H9 (cell line): ENCODE results near the gene GLCE. TPM values are rescaled to one million over a fixed set of nuclear protein-coding genes. Genes with fewer than 3 reads are reported as not detected.

Experiments used
- DNase-seq: peaks from one replicate; pipeline ENCODE4 v3.0.0-alpha.2; 2017
- H2AFZ ChIP-seq: one replicate; pipeline ENCODE4 v1.6.1; 2013; ENCODE audit warnings: mild to moderate bottlenecking, low read length, control low read depth, moderate library complexity
- H2AK5ac ChIP-seq: 2 replicates; pipeline ENCODE4 v1.6.1; 2013; ENCODE audit warnings: low read length, control low read depth, mixed read lengths; ENCODE audit not compliant: insufficient read length
- H2BK120ac ChIP-seq: one replicate; pipeline ENCODE4 v1.6.1; 2013; ENCODE audit warnings: low read depth, mild to moderate bottlenecking, low read length, control low read depth, inconsistent platforms; ENCODE audit not compliant: poor library complexity, severe bottlenecking
- H2BK12ac ChIP-seq: 2 replicates; pipeline ENCODE4 v1.6.1; 2013; ENCODE audit warnings: low read length, control low read depth, mixed read lengths, low read depth; ENCODE audit not compliant: insufficient read length
- H2BK15ac ChIP-seq: 2 replicates; pipeline ENCODE4 v1.6.1; 2013; ENCODE audit warnings: low read depth, low read length, control low read depth
- H2BK20ac ChIP-seq: one replicate; pipeline ENCODE4 v1.6.1; 2013; ENCODE audit warnings: low read depth, mild to moderate bottlenecking, low read length, control low read depth, inconsistent platforms; ENCODE audit not compliant: poor library complexity, severe bottlenecking
- H2BK5ac ChIP-seq: 2 replicates; pipeline ENCODE4 v1.6.1; 2013; ENCODE audit warnings: low read length, control low read depth, mixed read lengths; ENCODE audit not compliant: insufficient read length
- H3K14ac ChIP-seq: 2 replicates; pipeline ENCODE4 v1.6.1; 2013; ENCODE audit warnings: low read length, control low read depth; ENCODE audit not compliant: insufficient read depth
- H3K18ac ChIP-seq: 2 replicates; pipeline ENCODE4 v1.6.1; 2013; ENCODE audit warnings: low read depth, mild to moderate bottlenecking, mixed read lengths, low read length, control low read depth; ENCODE audit not compliant: insufficient read length
- H3K23ac ChIP-seq: 2 replicates; pipeline ENCODE4 v1.6.1; 2013; ENCODE audit warnings: low read length, control low read depth, mixed read lengths, low read depth; ENCODE audit not compliant: insufficient read length
- H3K23me2 ChIP-seq: 2 replicates; pipeline ENCODE4 v1.6.1; 2013; ENCODE audit warnings: low read depth, mild to moderate bottlenecking, mixed read lengths, low read length, control low read depth; ENCODE audit not compliant: insufficient read length, poor library complexity, severe bottlenecking
- H3K27ac ChIP-seq: 2 replicates; pipeline ENCODE4 v1.5.1; 2013; ENCODE audit warnings: low read length, control low read depth, mixed read lengths, low read depth; ENCODE audit not compliant: insufficient read length
- H3K27me3 ChIP-seq: 2 replicates; pipeline ENCODE4 v1.6.1; 2013; ENCODE audit warnings: low read length, control low read depth, inconsistent platforms; ENCODE audit not compliant: insufficient read depth
- H3K4ac ChIP-seq: 2 replicates; pipeline ENCODE4 v1.6.1; 2013; ENCODE audit warnings: low read depth, mild to moderate bottlenecking, control low read depth, inconsistent platforms, low read length, moderate library complexity
- H3K4me1 ChIP-seq: 2 replicates; pipeline ENCODE4 v1.6.1; 2013; ENCODE audit warnings: low read length, control low read depth, inconsistent platforms; ENCODE audit not compliant: insufficient read depth
- H3K4me2 ChIP-seq: 2 replicates; pipeline ENCODE4 v1.6.1; 2013; ENCODE audit warnings: low read length, control low read depth, mixed read lengths; ENCODE audit not compliant: insufficient read length, insufficient read depth
- H3K56ac ChIP-seq: 2 replicates; pipeline ENCODE4 v1.6.1; 2013; ENCODE audit warnings: low read depth, mild to moderate bottlenecking, mixed read lengths, low read length, control low read depth; ENCODE audit not compliant: insufficient read length
- H3K79me1 ChIP-seq: 2 replicates; pipeline ENCODE4 v1.6.1; 2013; ENCODE audit warnings: low read depth, mild to moderate bottlenecking, moderate library complexity, low read length, control low read depth, inconsistent platforms; ENCODE audit not compliant: insufficient read depth, poor library complexity, severe bottlenecking
- H3K79me2 ChIP-seq: 2 replicates; pipeline ENCODE4 v1.6.1; 2013; ENCODE audit warnings: low read length, control low read depth, inconsistent platforms; ENCODE audit not compliant: insufficient read depth
- H3K9ac ChIP-seq: 2 replicates; pipeline ENCODE4 v1.6.1; 2013; ENCODE audit warnings: low read length, control low read depth, mixed read lengths; ENCODE audit not compliant: insufficient read length; ENCODE audit errors: extremely low read depth
- H3K9me3 ChIP-seq: one replicate; pipeline ENCODE4 v1.6.1; 2013; ENCODE audit warnings: low read depth, low read length, inconsistent platforms; ENCODE audit not compliant: control insufficient read depth
- H3T11ph ChIP-seq: one replicate; pipeline ENCODE4 v1.6.1; 2013; ENCODE audit warnings: mild to moderate bottlenecking, low read length, control low read depth, inconsistent platforms
- H4K20me1 ChIP-seq: one replicate; pipeline ENCODE4 v1.6.1; 2013; ENCODE audit not compliant: control insufficient read depth, insufficient read length, insufficient read depth
- H4K5ac ChIP-seq: 2 replicates; pipeline ENCODE4 v1.6.1; 2013; ENCODE audit warnings: low read depth, mild to moderate bottlenecking, mixed read lengths, low read length, control low read depth; ENCODE audit not compliant: insufficient read length
- H4K8ac ChIP-seq: replicated peaks from 2 replicates; pipeline ENCODE4 v1.6.1; 2013; ENCODE audit warnings: low read length, control low read depth, mixed read lengths, low read depth; ENCODE audit not compliant: insufficient read length
- H4K91ac ChIP-seq: 2 replicates; pipeline ENCODE4 v1.6.1; 2013; ENCODE audit warnings: low read depth, mild to moderate bottlenecking, moderate library complexity, mixed read lengths, low read length, control low read depth; ENCODE audit not compliant: insufficient read length
- H3K27ac Mint-ChIP-seq, 3 experiments: 2 replicates in 2 of 3; 3 replicates in 1 of 3; pipeline ENCODE4 v1.8.0; 2020 to 2021; ENCODE audit warnings: mixed read lengths in 3 of 3, mild to moderate bottlenecking in 1 of 3, moderate library complexity in 1 of 3
- H3K27me3 Mint-ChIP-seq: 2 replicates; pipeline ENCODE4 v1.8.0; 2021; ENCODE audit warnings: low read depth, mild to moderate bottlenecking, moderate library complexity, mixed read lengths
- H3K36me3 Mint-ChIP-seq, 3 experiments: 2 replicates in 2 of 3; 3 replicates in 1 of 3; pipeline ENCODE4 v1.8.0; 2020 to 2021; ENCODE audit warnings: low read depth in 3 of 3, mixed read lengths in 3 of 3; ENCODE audit not compliant: insufficient read depth in 1 of 3
- H3K4me1 Mint-ChIP-seq, 2 experiments: 2 replicates each; pipeline ENCODE4 v1.8.0; 2020; ENCODE audit warnings: mixed read lengths in 2 of 2
- H3K4me3 Mint-ChIP-seq, 2 experiments: 2 replicates in 1 of 2; 3 replicates in 1 of 2; pipeline ENCODE4 v1.8.0; 2020 to 2021; ENCODE audit warnings: mild to moderate bottlenecking in 2 of 2, mixed read lengths in 2 of 2, moderate library complexity in 1 of 2
- H3K9me3 Mint-ChIP-seq, 2 experiments: 2 replicates in 1 of 2; 3 replicates in 1 of 2; pipeline ENCODE4 v1.8.0; 2020; ENCODE audit warnings: mild to moderate bottlenecking in 2 of 2, mixed read lengths in 2 of 2, moderate library complexity in 1 of 2
- CTCF ChIP-seq: fragments of 200-600 bp; sonication (generic); conservative IDR thresholded peaks from 3 replicates; pipeline ENCODE4 v1.8.0; 2021; ENCODE audit warnings: antibody characterized with exemption, mild to moderate bottlenecking
- WGBS: extraction: QIAGEN DNeasy Blood & Tissue Kit; methylation state at CpG from one replicate; pipeline ENCODE4 v1.1.7; 2013; ENCODE audit warnings: missing lambda C conversion rate, low lambda C conversion rate, mixed read lengths; ENCODE audit not compliant: insufficient read length; ENCODE audit errors: extremely low coverage; 5-methylcytosine and 5-hydroxymethylcytosine counted together
- total RNA-seq: library from RNA; stranded (reverse); gene quantifications from 2 replicates; pipeline ENCODE4 v1.2.1, GENCODE V29; 2021

The GLCE gene
- total RNA-seq, 1 experiment from 2014 or later, result 12.2 TPM

GRCh38 chr15:69314736-69315135, 154.3 kb downstream of the GLCE start:
- H3K4me3 Mint-ChIP-seq, result no peak overlapping the region
- no peak for TF ChIP-seq CTCF
- H3K79me1 ChIP-seq, result no peaks in the 10 kb centered on the region
- no peak overlapping the region for H4K91ac ChIP-seq
- no peak overlapping the region for H2BK12ac ChIP-seq
- no peak overlapping the region for H2BK120ac ChIP-seq
- no peak overlapping the region for H3K23ac ChIP-seq
- no peak for DNase-seq
- no peak overlapping the region for H3K4ac ChIP-seq
- no peak overlapping the region for H3T11ph ChIP-seq
- H3K9me3 Mint-ChIP-seq, result no peaks in the 10 kb centered on the region
- H3K27ac ChIP-seq, result no peak overlapping the region
- H3K4me1 ChIP-seq, result no peaks in the 10 kb centered on the region
- WGBS, result no CpG with 5 or more reads among the region's 8 CpGs
- no peak overlapping the region for H3K4me2 ChIP-seq
- H3K23me2 ChIP-seq, result no peaks in the 10 kb centered on the region
- no peaks in the 10 kb centered on the region for H3K79me2 ChIP-seq
- H4K5ac ChIP-seq, result no peak overlapping the region
- H3K14ac ChIP-seq, result no peak overlapping the region
- H3K27me3 Mint-ChIP-seq, result peaks cover 9% of the 10 kb centered on the region
- no peak overlapping the region for H2BK5ac ChIP-seq
- no peak overlapping the region for H3K56ac ChIP-seq
- H3K36me3 Mint-ChIP-seq, result no peaks in the 10 kb centered on the region
- peak overlapping the region in 2 of 3 experiments; percentile 29 to 66; a peak in 3 of 7 replicates for H3K27ac Mint-ChIP-seq
- H2BK20ac ChIP-seq, result no peak overlapping the region
- H2AK5ac ChIP-seq, result no peak overlapping the region
- no peak overlapping the region for H3K9ac ChIP-seq
- H4K20me1 ChIP-seq, result no peaks in the 10 kb centered on the region
- no peak overlapping the region for H4K8ac ChIP-seq
- no peak overlapping the region for H2BK15ac ChIP-seq
- no peak overlapping the region for H2AFZ ChIP-seq
- no peaks in the 10 kb centered on the region for H3K9me3 ChIP-seq
- H3K4me1 Mint-ChIP-seq, result peaks cover 16 to 34% of the 10 kb centered on the region in 2 experiments
- no peak overlapping the region for H3K18ac ChIP-seq
- no peaks in the 10 kb centered on the region for H3K27me3 ChIP-seq
